C4-2B (cell line): ENCODE data around the gene IRS2.

Experiments
- ZFX ChIP-seq: fragments of 450-650 bp; IDR thresholded peaks from 2 replicates; pipeline ENCODE4 v1.6.1; 2017
- TF ChIP-seq, protein P1 (sequence below): fragments of 450-650 bp; conservative IDR thresholded peaks from 2 replicates; pipeline ENCODE4 v1.5.1; 2017; ENCODE audit warnings: mild to moderate bottlenecking

DNA sequence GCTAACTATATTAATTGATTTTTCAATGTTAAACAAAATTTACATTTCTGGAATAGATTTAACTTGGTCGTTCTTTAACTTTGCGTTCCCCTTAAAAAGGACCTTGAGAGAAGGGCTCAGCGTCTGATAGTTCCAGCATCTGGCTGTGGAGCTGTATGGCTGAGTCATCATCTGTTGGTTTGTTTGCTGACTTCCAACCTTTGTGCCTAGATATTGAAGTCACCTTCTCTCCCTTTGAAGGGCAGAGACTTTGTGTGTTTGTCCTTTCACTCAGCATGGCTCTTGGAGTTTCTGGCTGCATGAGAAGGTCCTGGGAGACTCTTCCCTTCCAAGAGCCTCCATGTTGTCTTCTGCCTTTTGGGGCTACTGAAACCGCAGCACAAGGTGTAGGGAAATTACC is 16.6 kb upstream of the IRS2 start:
- TF ChIP-seq, protein P1, sequence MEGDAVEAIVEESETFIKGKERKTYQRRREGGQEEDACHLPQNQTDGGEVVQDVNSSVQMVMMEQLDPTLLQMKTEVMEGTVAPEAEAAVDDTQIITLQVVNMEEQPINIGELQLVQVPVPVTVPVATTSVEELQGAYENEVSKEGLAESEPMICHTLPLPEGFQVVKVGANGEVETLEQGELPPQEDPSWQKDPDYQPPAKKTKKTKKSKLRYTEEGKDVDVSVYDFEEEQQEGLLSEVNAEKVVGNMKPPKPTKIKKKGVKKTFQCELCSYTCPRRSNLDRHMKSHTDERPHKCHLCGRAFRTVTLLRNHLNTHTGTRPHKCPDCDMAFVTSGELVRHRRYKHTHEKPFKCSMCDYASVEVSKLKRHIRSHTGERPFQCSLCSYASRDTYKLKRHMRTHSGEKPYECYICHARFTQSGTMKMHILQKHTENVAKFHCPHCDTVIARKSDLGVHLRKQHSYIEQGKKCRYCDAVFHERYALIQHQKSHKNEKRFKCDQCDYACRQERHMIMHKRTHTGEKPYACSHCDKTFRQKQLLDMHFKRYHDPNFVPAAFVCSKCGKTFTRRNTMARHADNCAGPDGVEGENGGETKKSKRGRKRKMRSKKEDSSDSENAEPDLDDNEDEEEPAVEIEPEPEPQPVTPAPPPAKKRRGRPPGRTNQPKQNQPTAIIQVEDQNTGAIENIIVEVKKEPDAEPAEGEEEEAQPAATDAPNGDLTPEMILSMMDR: no peak
- TF ChIP-seq ZFX: no peak
